ENCODE data around the gene GPR63.

GPR63 gene

GRCh38 chr6:96821034-96821433 lies 16.2 kb downstream of the GPR63 start:
- no peak for DNase-seq (ENCODE audit: low spot score)

- DNase-seq (ENCODE audit: low spot score): no peak
These were observed 20.9 kb downstream of the GPR63 start for GRCh38 chr6:96816301-96816817.

GRCh38 chr6:96814625-96815024 lies 22.7 kb downstream of the GPR63 start:
- DNase-seq (ENCODE audit: low spot score): no peak

GRCh38 chr6:96812077-96812703 lies 25.1 kb downstream of the GPR63 start:
- DNase-seq (ENCODE audit: low spot score): no peak

GRCh38 chr6:96811670-96812069 lies 25.6 kb downstream of the GPR63 start:
- no peak for DNase-seq (ENCODE audit: low spot score)

GRCh38 chr6:96811136-96811535 lies 26.1 kb downstream of the GPR63 start:
- no peak for DNase-seq (ENCODE audit: low spot score)

GRCh38 chr6:96809119-96809518 lies 28.2 kb downstream of the GPR63 start:
- no peak for DNase-seq (ENCODE audit: low spot score)

GRCh38 chr6:96803106-96803481 lies 34.2 kb downstream of the GPR63 start:
- DNase-seq (ENCODE audit: low spot score): no peak

GRCh38 chr6:96795481-96795880 lies 41.8 kb downstream of the GPR63 start:
- no peak for DNase-seq (ENCODE audit: low spot score)

- DNase-seq (ENCODE audit: low spot score): no peak
These were observed 42.3 kb downstream of the GPR63 start for GRCh38 chr6:96794980-96795379.

GRCh38 chr6:96792561-96793190 lies 44.6 kb downstream of the GPR63 start:
- DNase-seq (ENCODE audit: low spot score): no peak

- no peak for DNase-seq (ENCODE audit: low spot score)
These were observed 47.4 kb downstream of the GPR63 start for GRCh38 chr6:96789871-96790270.

GRCh38 chr6:96787846-96788580 lies 49.3 kb downstream of the GPR63 start:
- no peak for DNase-seq (ENCODE audit: low spot score)

GRCh38 chr6:96786336-96786735 lies 50.9 kb downstream of the GPR63 start:
- DNase-seq (ENCODE audit: low spot score): no peak

- DNase-seq (ENCODE audit: low spot score): no peak
These were observed 52.6 kb downstream of the GPR63 start for GRCh38 chr6:96784650-96785049.

GRCh38 chr6:96783307-96783706 lies 54.0 kb downstream of the GPR63 start:
- DNase-seq (ENCODE audit: low spot score): no peak

GRCh38 chr6:96781557-96781956 lies 55.7 kb downstream of the GPR63 start:
- DNase-seq (ENCODE audit: low spot score): no peak

- DNase-seq (ENCODE audit: low spot score): no peak
These were observed 60.2 kb downstream of the GPR63 start for GRCh38 chr6:96777113-96777512.

- DNase-seq (ENCODE audit: low spot score): no peak
These were observed 61.4 kb downstream of the GPR63 start for GRCh38 chr6:96775727-96776400.

- no peak for DNase-seq (ENCODE audit: low spot score)
These were observed 70.5 kb downstream of the GPR63 start for GRCh38 chr6:96766769-96767168.

- DNase-seq (ENCODE audit: low spot score): no peak
These were observed 74.7 kb downstream of the GPR63 start for GRCh38 chr6:96762599-96762998.

- no peak for DNase-seq (ENCODE audit: low spot score)
These were observed 75.5 kb downstream of the GPR63 start for GRCh38 chr6:96761794-96762193.

Measured in left forelimb (tissue), 1 donor.